ENCODE results near the gene ACOT6. TPM values are rescaled to one million over a fixed set of nuclear protein-coding genes. Genes with fewer than 3 reads are reported as not detected.
A peak's percentile ranks its signal among the peaks of the same experiment; 100 is the strongest.

The ACOT6 gene
- polyA plus RNA-seq, 1 of the 3 experiments (the other 2 are of a cell fraction) = not detected

DNA sequence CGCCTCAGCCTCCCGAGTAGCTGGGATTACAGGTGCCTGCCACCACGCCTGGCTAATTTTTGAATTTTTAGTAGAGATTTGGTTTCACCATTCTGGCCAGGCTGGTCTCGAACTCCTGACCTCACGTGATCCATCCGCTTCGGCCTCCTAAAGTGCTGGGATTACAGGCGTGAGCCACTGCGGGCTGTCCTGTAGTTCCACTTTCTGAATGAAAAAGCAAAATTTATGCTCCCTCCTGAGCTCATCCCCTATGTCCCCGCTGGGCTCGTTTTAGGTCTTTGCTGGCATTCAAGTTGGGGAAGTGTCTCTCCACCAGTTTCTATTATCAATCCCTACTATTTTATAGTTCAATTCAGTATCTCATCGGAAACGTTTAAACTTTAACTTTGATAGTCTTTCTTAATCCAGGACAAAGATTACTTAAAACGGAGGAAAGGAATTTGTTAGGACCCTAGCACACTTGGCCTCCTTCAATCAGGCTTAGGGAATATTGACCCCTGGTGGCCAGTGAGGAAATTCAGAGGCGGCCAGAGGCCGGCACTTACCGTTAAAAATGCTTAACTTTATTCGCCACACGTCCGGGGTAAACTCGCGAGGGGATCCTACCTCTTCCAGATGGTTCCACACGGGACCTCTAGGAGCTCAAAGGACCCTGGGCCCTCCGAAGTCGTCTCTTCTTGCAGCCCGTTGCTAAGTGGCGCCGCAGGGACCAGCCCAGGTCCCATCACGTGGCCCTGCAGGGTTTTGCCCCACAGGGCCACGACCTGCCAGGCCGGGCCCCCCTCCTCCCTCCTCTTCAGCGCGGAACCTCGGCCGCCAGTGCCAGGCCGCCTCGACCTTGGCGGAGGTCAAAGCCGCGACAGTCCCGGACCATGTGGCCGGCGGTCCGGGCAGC is 21.0 kb downstream of the ACOT6 start:
- CTCF ChIA-PET = interaction anchor here (0.5 to 7.5 kb wide), 35 partner anchors 11 to 716 kb away, joined by 3 to 73 read pairs (median 4); partner anchors contain the start of genes ACOT2, ACOT6, DNAL1 and RIOX1
- POLR2A ChIA-PET = interaction anchor here (0.6 kb wide), 1 partner anchor 172 kb away, joined by 3 read pairs; no protein-coding TSS in a partner anchor
- Histone ChIP-seq H3F3A (replicated peaks; ENCODE audit: insufficient read depth) (no peaks in the 10 kb centered on the region), H3K27me3 (ENCODE audit: insufficient read depth) (no peaks in the 10 kb centered on the region), H3K27ac (ENCODE audit: low read depth in 2 of 2, low read length in 1 of 2) (no peak overlapping the region), H3K9me3 (no peaks in the 10 kb centered on the region), H2AFZ (ENCODE audit: low read depth) (peak overlapping the region; percentile 96), H3K4me1 (ENCODE audit: control insufficient read depth in 1 of 2, insufficient read depth in 2 of 2, low read depth in 1 of 2, low read length in 1 of 2) (no peaks in the 10 kb centered on the region), H3K4me2 (peak overlapping the region; percentile 56; the same call in 1 of the 2 replicates), H3K79me2 (ENCODE audit: insufficient read depth) (no peaks in the 10 kb centered on the region), H4K20me1 (ENCODE audit: insufficient read depth) (no peaks in the 10 kb centered on the region), H3K9ac (no peak overlapping the region), H3K36me3 (replicated peaks in 1 of 2; ENCODE audit: control insufficient read depth in 1 of 2, insufficient read depth in 2 of 2, low read length in 1 of 2) (no peaks in the 10 kb centered on the region), H3K4me3 (ENCODE audit: low read depth in 2 of 2, low read length in 1 of 2) (peak overlapping the region in 1 of 2 experiments; percentile 25; a peak in 2 of 4 replicates), H3K9me2 (no peaks in the 10 kb centered on the region)
- 41% methylated on average over 29 of the region's 44 CpGs for WGBS (ENCODE audit: low lambda C conversion rate)
- peak; percentile 82 for DNase-seq
- TF ChIP-seq MXI1 (IDR thresholded peaks at IDR 0.05; ENCODE audit: low read depth, low read length) (no peak), CHD2 (IDR thresholded peaks at IDR 0.05; ENCODE audit: low read length, partially characterized antibody) (no peak), SIN3A (IDR thresholded peaks at IDR 0.05; ENCODE audit: borderline replicate concordance, low read depth, low read length) (no peak), TAF1 (IDR thresholded peaks at IDR 0.05; ENCODE audit: borderline replicate concordance, low read depth, low read length) (no peak), FOXM1 (IDR thresholded peaks at IDR 0.05; ENCODE audit: low read depth) (no peak), SMC3 (IDR thresholded peaks at IDR 0.05; ENCODE audit: low read depth, low read length) (peak; percentile 74), NRF1 (IDR thresholded peaks at IDR 0.05; ENCODE audit: low read depth, low read length) (no peak), FOXJ3 (CRISPR knock-in tag; IDR thresholded peaks at IDR 0.05) (no peak), YY1 (IDR thresholded peaks at IDR 0.05; ENCODE audit: low read depth) (no peak), RAD21 (IDR thresholded peaks at IDR 0.05; ENCODE audit: low read length) (peak; percentile 89), RCOR1 (IDR thresholded peaks at IDR 0.05; ENCODE audit: low read length) (no peak), TCF12 (IDR thresholded peaks at IDR 0.05) (no peak), TEAD4 (IDR thresholded peaks at IDR 0.05; ENCODE audit: borderline replicate concordance, insufficient read depth) (no peak), RXRA (IDR thresholded peaks at IDR 0.05; ENCODE audit: borderline replicate concordance, low read depth) (no peak), ELF1 (IDR thresholded peaks at IDR 0.05) (no peak), GATA2 (CRISPR knock-in tag; IDR thresholded peaks at IDR 0.05) (no peak), RFX5 (IDR thresholded peaks at IDR 0.05; ENCODE audit: low read length) (no peak)
- TF ChIP-seq, protein P1, sequence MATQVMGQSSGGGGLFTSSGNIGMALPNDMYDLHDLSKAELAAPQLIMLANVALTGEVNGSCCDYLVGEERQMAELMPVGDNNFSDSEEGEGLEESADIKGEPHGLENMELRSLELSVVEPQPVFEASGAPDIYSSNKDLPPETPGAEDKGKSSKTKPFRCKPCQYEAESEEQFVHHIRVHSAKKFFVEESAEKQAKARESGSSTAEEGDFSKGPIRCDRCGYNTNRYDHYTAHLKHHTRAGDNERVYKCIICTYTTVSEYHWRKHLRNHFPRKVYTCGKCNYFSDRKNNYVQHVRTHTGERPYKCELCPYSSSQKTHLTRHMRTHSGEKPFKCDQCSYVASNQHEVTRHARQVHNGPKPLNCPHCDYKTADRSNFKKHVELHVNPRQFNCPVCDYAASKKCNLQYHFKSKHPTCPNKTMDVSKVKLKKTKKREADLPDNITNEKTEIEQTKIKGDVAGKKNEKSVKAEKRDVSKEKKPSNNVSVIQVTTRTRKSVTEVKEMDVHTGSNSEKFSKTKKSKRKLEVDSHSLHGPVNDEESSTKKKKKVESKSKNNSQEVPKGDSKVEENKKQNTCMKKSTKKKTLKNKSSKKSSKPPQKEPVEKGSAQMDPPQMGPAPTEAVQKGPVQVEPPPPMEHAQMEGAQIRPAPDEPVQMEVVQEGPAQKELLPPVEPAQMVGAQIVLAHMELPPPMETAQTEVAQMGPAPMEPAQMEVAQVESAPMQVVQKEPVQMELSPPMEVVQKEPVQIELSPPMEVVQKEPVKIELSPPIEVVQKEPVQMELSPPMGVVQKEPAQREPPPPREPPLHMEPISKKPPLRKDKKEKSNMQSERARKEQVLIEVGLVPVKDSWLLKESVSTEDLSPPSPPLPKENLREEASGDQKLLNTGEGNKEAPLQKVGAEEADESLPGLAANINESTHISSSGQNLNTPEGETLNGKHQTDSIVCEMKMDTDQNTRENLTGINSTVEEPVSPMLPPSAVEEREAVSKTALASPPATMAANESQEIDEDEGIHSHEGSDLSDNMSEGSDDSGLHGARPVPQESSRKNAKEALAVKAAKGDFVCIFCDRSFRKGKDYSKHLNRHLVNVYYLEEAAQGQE (IDR thresholded peaks at IDR 0.05; ENCODE audit: low read depth, low read length) = no peak
- TF ChIP-seq, protein P2, sequence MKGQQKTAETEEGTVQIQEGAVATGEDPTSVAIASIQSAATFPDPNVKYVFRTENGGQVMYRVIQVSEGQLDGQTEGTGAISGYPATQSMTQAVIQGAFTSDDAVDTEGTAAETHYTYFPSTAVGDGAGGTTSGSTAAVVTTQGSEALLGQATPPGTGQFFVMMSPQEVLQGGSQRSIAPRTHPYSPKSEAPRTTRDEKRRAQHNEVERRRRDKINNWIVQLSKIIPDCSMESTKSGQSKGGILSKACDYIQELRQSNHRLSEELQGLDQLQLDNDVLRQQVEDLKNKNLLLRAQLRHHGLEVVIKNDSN (IDR thresholded peaks at IDR 0.05; ENCODE audit: borderline replicate concordance, low read depth) = peak; percentile 66
- TF ChIP-seq, protein P3, sequence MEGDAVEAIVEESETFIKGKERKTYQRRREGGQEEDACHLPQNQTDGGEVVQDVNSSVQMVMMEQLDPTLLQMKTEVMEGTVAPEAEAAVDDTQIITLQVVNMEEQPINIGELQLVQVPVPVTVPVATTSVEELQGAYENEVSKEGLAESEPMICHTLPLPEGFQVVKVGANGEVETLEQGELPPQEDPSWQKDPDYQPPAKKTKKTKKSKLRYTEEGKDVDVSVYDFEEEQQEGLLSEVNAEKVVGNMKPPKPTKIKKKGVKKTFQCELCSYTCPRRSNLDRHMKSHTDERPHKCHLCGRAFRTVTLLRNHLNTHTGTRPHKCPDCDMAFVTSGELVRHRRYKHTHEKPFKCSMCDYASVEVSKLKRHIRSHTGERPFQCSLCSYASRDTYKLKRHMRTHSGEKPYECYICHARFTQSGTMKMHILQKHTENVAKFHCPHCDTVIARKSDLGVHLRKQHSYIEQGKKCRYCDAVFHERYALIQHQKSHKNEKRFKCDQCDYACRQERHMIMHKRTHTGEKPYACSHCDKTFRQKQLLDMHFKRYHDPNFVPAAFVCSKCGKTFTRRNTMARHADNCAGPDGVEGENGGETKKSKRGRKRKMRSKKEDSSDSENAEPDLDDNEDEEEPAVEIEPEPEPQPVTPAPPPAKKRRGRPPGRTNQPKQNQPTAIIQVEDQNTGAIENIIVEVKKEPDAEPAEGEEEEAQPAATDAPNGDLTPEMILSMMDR (IDR thresholded peaks at IDR 0.05) = peak; percentile 93
- TF ChIP-seq, protein P4, sequence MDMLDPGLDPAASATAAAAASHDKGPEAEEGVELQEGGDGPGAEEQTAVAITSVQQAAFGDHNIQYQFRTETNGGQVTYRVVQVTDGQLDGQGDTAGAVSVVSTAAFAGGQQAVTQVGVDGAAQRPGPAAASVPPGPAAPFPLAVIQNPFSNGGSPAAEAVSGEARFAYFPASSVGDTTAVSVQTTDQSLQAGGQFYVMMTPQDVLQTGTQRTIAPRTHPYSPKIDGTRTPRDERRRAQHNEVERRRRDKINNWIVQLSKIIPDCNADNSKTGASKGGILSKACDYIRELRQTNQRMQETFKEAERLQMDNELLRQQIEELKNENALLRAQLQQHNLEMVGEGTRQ (IDR thresholded peaks at IDR 0.05; ENCODE audit: borderline replicate concordance, low read depth, low read length) = no peak
- TF ChIP-seq, protein P5, sequence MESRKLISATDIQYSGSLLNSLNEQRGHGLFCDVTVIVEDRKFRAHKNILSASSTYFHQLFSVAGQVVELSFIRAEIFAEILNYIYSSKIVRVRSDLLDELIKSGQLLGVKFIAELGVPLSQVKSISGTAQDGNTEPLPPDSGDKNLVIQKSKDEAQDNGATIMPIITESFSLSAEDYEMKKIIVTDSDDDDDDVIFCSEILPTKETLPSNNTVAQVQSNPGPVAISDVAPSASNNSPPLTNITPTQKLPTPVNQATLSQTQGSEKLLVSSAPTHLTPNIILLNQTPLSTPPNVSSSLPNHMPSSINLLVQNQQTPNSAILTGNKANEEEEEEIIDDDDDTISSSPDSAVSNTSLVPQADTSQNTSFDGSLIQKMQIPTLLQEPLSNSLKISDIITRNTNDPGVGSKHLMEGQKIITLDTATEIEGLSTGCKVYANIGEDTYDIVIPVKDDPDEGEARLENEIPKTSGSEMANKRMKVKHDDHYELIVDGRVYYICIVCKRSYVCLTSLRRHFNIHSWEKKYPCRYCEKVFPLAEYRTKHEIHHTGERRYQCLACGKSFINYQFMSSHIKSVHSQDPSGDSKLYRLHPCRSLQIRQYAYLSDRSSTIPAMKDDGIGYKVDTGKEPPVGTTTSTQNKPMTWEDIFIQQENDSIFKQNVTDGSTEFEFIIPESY (IDR thresholded peaks at IDR 0.05; ENCODE audit: borderline replicate concordance, low read depth) = no peak
